ENCODE measurements around the gene ADCY1.

ADCY1 gene

GRCh38 chr7:45626441-45627430 lies 52.6 kb downstream of the ADCY1 start:
- no peak for DNase-seq

GRCh38 chr7:45627691-45628456 lies 53.7 kb downstream of the ADCY1 start:
- DNase-seq, result no peak

DNA sequence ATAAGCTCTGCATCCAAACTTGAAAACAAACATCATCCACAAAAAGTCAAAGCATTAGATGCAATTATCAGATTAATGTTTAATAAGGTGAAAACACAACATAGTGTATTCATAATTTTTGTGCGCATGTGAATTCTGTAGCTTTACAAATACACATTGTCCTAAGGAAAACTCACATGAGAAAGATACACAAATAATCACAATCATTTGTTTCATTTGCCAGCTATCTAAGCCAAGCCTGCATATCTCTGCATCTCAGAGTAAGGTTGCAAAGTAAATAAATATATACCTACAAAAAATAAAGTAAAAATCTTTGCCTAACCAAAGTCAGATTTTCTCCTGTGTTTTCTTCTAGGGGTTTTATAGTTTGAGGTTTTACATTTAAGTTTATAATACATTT lies 57.4 kb downstream of the ADCY1 start:
- DNase-seq, result no peak

- DNase-seq, result no peak
Measured at GRCh38 chr7:45636733-45637132, 62.6 kb downstream of the ADCY1 start.

DNA sequence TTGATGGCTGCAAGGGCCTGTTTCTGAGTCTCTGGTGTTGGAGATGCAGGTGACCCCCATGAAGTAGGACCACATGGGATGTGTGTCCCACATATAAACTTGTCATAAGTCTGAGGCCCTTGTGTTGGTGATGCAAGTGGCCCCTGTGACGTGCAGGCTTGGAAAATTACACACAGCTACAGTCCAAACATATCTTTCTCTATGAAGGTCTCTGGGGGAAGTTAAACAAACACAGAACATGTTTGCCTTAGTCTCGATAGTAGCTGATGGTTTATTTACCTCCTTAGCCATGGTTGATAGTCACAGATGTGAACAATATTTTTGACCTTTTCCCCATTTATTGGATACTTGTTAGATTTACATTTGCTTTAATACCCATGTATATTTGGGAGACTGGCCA lies 64.7 kb downstream of the ADCY1 start:
- no peak for DNase-seq

DNA sequence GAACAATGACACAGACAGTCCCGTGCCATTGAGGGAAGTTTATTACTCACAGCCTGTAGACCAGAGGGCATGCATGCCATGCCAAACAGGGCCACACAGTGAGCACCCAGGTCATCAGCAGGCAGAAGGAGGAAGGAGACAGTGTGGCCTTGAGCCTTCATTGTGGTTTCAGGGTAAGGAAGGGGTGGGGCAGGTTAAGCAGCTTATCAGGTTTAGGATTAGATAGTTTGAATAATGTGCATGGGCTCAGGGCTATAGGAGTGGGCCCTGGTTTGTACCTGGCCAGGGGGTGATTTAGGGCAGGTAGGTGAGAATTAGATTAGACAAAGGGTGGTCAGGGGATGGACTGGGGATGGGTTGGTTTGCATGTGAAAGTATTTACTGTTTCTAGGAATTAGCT lies 67.9 kb downstream of the ADCY1 start:
- no peak for DNase-seq

DNA sequence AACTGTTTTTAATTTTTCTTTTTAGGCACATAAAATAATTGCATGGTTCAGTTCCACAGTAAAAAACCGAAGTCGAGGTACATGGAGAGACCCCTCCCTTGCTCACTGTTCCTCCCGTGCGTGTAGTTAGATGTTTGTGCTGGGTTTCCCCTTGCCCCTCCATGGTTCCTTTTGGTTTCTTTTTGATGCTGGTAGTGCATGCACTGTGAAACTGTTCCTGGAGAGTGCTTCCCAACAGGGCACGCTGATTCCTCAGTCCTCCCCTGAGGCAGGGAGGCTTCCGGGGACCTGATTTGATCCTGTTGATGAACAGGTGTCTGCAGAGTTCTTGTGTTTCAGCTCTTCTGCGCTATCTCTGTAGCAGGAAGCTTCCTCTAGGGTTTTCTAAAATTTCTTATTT lies 69.5 kb downstream of the ADCY1 start:
- DNase-seq, result no peak

- no peak for DNase-seq
Measured at GRCh38 chr7:45644237-45644636, 70.1 kb downstream of the ADCY1 start.

DNA sequence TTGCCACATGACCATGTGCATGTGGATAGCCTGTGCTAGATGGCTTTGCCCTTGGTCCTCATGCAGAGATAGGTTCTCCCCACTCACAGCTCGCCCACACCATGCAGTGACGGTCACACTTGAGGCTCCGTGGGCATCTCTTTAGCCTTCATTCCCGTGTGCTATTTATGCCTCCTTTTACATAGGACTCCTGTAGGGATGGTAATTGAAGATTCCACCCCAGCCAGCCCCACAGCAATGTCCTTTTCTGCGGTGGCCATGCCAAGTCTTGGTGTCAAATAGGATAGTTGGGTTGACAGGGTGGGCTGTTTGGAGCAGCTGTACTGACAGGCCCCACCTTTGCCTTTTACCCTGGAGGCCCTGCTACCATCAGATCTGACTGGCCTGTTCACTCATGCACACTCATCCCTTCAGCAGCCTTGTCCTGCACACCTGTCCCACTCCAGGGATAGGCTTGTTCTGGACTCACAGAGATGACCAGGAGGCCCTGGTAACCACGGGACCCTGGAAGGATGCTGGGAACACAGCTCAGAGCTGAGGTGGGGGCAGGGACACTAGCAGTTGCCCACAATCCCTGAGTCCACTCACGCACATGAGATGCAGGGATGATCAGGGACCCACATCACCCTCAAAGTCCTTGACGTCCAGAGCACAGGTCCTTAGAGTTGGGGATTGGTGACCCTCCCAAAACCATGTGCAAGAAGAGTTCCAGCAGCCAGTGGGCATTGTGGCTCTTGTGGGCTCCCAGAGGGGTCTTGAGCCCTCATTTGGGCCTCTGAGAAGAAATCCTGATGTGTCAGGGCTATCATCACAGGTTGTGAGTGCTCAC lies 71.2 kb downstream of the ADCY1 start:
- DNase-seq, result no peak

DNA sequence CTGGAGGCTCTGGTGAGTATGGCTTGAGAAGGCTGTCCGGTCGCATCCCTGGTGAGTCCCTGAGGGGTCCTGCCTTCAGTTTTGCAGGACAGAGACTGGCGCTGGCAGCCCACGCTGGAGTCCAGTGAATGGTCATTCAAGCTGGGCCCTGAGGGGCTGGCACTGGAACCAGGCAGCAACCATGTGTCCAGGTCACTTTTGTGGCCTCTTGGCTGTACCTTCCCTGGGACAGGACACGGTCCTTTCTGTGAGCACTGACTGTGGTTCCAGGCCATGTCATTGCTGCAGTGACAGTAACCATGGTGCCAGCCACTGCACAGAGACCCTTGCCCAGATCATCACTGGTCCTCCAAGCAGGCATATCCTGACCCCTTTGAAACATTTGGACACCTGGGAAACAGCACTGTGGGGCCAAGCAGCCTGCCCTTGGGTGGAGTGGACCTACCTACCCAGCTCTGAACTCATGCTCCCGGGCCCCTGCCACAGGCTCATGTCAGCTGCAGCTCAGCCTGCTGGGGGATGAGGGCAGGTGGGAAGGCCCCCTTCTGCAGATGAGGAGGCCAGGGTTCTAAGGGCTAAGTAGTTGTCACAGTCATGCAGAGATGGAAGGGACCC lies 72.1 kb downstream of the ADCY1 start:
- no peak for DNase-seq

DNA sequence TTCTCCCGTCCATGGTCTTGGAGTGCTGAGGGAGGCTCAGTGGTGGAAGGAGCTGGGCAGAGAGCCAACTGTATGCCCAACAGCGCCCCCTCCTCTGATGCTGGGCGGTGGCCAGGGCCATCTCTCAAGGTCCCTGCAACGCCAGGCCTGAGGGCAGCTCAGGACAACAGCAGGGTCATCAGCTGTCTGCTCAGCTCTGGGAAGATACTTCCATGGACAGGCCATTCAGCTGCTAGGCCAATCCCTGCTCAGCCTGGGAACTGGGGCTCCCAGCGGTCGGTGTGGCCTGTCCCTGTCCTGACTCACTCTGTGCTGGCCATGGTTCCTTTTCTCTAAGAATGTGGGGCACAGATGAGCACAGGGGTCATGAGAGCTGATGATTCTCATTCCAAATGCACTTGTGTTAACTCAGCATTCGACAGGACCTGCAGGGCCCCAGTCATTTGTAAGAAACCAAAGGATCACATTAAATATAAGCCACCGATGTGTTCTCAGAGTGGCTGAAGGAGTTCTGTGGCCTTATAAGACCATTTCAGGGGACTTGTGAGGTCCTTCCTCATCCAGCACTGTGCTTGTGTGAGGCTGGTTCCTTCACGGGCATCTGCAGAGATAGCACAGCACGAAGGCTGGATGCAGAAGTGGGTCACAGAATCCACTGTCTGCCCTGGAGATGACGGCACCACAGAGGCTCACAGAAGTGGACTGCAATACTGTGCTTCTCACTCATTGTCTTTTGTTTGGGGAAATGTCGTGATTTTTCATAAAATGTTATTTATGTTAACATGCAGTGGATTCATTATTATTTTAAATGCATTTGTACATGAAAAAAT lies 73.0 kb downstream of the ADCY1 start:
- no peak for DNase-seq

DNA sequence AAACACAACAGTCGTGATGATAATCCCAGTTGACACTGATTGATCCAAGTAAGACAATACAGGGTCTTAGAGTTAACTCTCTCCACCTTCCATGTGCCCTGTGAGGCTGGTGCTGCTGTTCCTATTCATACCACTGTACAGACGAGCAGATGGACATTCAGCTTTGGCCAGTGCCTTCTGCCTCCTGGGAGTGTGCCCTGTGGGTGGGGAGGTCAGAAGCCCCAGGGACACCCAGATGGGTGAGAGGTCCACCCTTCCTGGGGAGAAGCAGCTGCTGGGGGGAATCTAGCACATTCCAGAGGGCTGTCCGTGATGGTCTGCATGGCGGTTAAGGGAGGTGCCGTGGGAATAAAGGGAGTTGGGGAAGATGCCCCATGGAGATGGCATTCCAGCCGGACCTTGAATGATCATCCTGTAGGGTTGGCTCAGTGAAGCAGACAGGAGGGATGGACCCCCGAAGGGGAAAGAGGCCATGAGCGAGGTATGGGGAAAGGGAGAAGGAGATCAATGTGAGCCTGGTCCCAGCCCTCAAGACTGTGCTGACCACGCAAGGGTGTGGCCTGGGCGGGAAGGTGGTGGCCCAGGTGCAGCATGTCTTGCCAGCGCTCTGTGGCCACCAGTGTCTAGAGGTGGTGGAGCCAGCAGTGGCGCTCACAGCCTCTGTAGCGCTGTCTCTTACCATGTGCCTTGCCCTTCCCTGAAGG lies 74.0 kb downstream of the ADCY1 start:
- no peak for DNase-seq

DNA sequence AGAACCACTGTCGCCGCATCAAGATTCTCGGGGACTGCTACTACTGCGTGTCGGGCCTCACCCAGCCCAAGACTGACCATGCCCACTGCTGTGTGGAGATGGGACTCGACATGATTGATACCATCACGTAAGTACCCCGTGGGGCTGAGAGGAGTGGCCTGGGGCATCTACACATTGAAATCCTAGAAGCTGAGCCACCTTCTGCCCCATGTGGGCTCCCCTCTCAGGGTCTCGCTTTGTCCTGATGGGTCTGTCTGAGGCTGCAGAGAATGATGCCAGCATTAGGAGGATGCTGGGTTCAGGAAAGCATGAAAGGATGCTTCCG lies 74.5 kb downstream of the ADCY1 start:
- DNase-seq, result no peak

- no peak for DNase-seq
Measured at GRCh38 chr7:45649560-45650346, 75.6 kb downstream of the ADCY1 start.

- DNase-seq, result no peak
Measured at GRCh38 chr7:45650404-45651394, 76.5 kb downstream of the ADCY1 start.

GRCh38 chr7:45651540-45651939 lies 77.4 kb downstream of the ADCY1 start:
- no peak for DNase-seq

- DNase-seq, result no peak
Measured at GRCh38 chr7:45652630-45653029, 78.5 kb downstream of the ADCY1 start.

GRCh38 chr7:45653209-45653907 lies 79.2 kb downstream of the ADCY1 start:
- no peak for DNase-seq

Measured in hippocampal formation (tissue), 2 donors.